Measurements from ENCODE around the gene FGFR1OP2.
"Not testable (repeated sequence)": the region's sequence is repeated elsewhere in the genome, so short reads cannot be mapped to it uniquely, and the experiment has no call there.

Gene FGFR1OP2

GRCh38 chr12:26953447-26953846 lies 15.2 kb downstream of the FGFR1OP2 start:
- no peak for ATAC-seq
- no peak for TF ChIP-seq TSHZ2 (CRISPR knock-in tag; IDR thresholded peaks at IDR 0.05)
- no peak for TF ChIP-seq ZNF8 (CRISPR knock-in tag; IDR thresholded peaks at IDR 0.05)
- no peak for TF ChIP-seq ZNF565 (CRISPR knock-in tag; conservative IDR thresholded peaks at IDR 0.05; ENCODE audit: low read depth)
- TF ChIP-seq OSR1 (CRISPR knock-in tag; IDR thresholded peaks at IDR 0.05), result no peak
- TF ChIP-seq GLIS3 (CRISPR knock-in tag; IDR thresholded peaks at IDR 0.05), result no peak
- TF ChIP-seq ISL1 (CRISPR knock-in tag; IDR thresholded peaks at IDR 0.05), result no peak
- no peak for TF ChIP-seq ESRRG (CRISPR knock-in tag; IDR thresholded peaks at IDR 0.05)
- TF ChIP-seq POU6F1 (CRISPR knock-in tag; IDR thresholded peaks at IDR 0.05; ENCODE audit: borderline replicate concordance, low read depth), result no peak
- no peak for TF ChIP-seq RARB (CRISPR knock-in tag; IDR thresholded peaks at IDR 0.05)
- TF ChIP-seq PATZ1 (CRISPR knock-in tag; IDR thresholded peaks at IDR 0.05; ENCODE audit: borderline replicate concordance), result no peak
- no peak for TF ChIP-seq ZC3H10 (CRISPR knock-in tag; IDR thresholded peaks at IDR 0.05)

GRCh38 chr12:26954027-26954426 lies 15.8 kb downstream of the FGFR1OP2 start:
- no peak for ATAC-seq
- TF ChIP-seq ZFP30 (CRISPR knock-in tag; IDR thresholded peaks at IDR 0.05), result no peak
- no peak for TF ChIP-seq TSHZ2 (CRISPR knock-in tag; IDR thresholded peaks at IDR 0.05)
- no peak for TF ChIP-seq TCF4 (CRISPR knock-in tag; IDR thresholded peaks at IDR 0.05; ENCODE audit: borderline replicate concordance)
- TF ChIP-seq OSR1 (CRISPR knock-in tag; IDR thresholded peaks at IDR 0.05), result no peak
- TF ChIP-seq ZNF8 (CRISPR knock-in tag; IDR thresholded peaks at IDR 0.05), result no peak
- no peak for TF ChIP-seq GLIS3 (CRISPR knock-in tag; IDR thresholded peaks at IDR 0.05)
- TF ChIP-seq ZNF70 (CRISPR knock-in tag; IDR thresholded peaks at IDR 0.05), result no peak
- no peak for TF ChIP-seq ESRRG (CRISPR knock-in tag; IDR thresholded peaks at IDR 0.05)
- TF ChIP-seq RARB (CRISPR knock-in tag; IDR thresholded peaks at IDR 0.05), result no peak
- no peak for TF ChIP-seq POU6F1 (CRISPR knock-in tag; IDR thresholded peaks at IDR 0.05; ENCODE audit: borderline replicate concordance, low read depth)
- TF ChIP-seq PPARA (CRISPR knock-in tag; IDR thresholded peaks at IDR 0.05; ENCODE audit: borderline replicate concordance), result no peak
- TF ChIP-seq ZNF565 (CRISPR knock-in tag; conservative IDR thresholded peaks at IDR 0.05; ENCODE audit: low read depth), result no peak
- no peak for TF ChIP-seq CSDC2 (CRISPR knock-in tag; IDR thresholded peaks at IDR 0.05)
- TF ChIP-seq ARNTL (CRISPR knock-in tag; IDR thresholded peaks at IDR 0.05; ENCODE audit: borderline replicate concordance, low read depth), result no peak
- TF ChIP-seq CREB5 (CRISPR knock-in tag; IDR thresholded peaks at IDR 0.05; ENCODE audit: low read depth), result no peak
- TF ChIP-seq PATZ1 (CRISPR knock-in tag; IDR thresholded peaks at IDR 0.05; ENCODE audit: borderline replicate concordance), result no peak
- no peak for TF ChIP-seq TOX (CRISPR knock-in tag; IDR thresholded peaks at IDR 0.05; ENCODE audit: borderline replicate concordance)
- no peak for TF ChIP-seq CSRNP3 (CRISPR knock-in tag; IDR thresholded peaks at IDR 0.05)

GRCh38 chr12:26961391-26961790 lies 23.1 kb downstream of the FGFR1OP2 start:
- not testable (repeated sequence) for ATAC-seq

Data from SK-N-SH treated with all-trans-retinoic acid at 6 μM for 48 hours (cell line).